GM12878 (cell line): Measurements from ENCODE around the gene NRXN3.

Experiments used
- EP300 ChIP-seq, 2 experiments: fragments of 150-350 bp in 1 of 2; IDR thresholded peaks; 2 replicates each; pipeline ENCODE4 v1.6.1; 2011 to 2012; ENCODE audit warnings: low read depth in 2 of 2, low read length in 2 of 2, borderline replicate concordance in 1 of 2, improper control_type of control experiment in 1 of 2, inconsistent platforms in 1 of 2; ENCODE audit not compliant: control insufficient read depth in 1 of 2
- EZH2 ChIP-seq: IDR thresholded peaks from 2 replicates; pipeline ENCODE4 v1.6.1; 2012; ENCODE audit warnings: low read depth, mild to moderate bottlenecking, control low read depth, inconsistent platforms, low read length, borderline replicate concordance; ENCODE audit not compliant: control insufficient read depth
- FOXM1 ChIP-seq: IDR thresholded peaks from 2 replicates; pipeline ENCODE4 v1.6.1; 2012; ENCODE audit warnings: low read depth, mild to moderate bottlenecking, inconsistent platforms, low read length, moderate library complexity
- HDGF ChIP-seq: fragments of 450-650 bp; IDR thresholded peaks from 2 replicates; pipeline ENCODE4 v1.6.1; 2016; ENCODE audit warnings: antibody characterized with exemption
- NFIC ChIP-seq: IDR thresholded peaks from 2 replicates; pipeline ENCODE4 v1.6.1; 2012; ENCODE audit warnings: low read depth, mild to moderate bottlenecking, inconsistent platforms, low read length, moderate library complexity
- POLR2AphosphoS5 ChIP-seq: IDR thresholded peaks from 2 replicates; pipeline ENCODE4 v1.6.1; 2011; ENCODE audit warnings: mild to moderate bottlenecking, low read length, inconsistent platforms
- RAD21 ChIP-seq: IDR thresholded peaks from 2 replicates; pipeline ENCODE4 v1.6.1; 2011; ENCODE audit warnings: mild to moderate bottlenecking, low read depth, low read length, moderate library complexity; ENCODE audit not compliant: insufficient read depth
- TBL1XR1 ChIP-seq: IDR thresholded peaks from 2 replicates; pipeline ENCODE4 v1.6.1; 2012; ENCODE audit warnings: low read depth, low read length, improper control_type of control experiment
- TCF12 ChIP-seq: IDR thresholded peaks from 2 replicates; pipeline ENCODE4 v1.6.1; 2011; ENCODE audit warnings: low read depth, mild to moderate bottlenecking, low read length
- YY1 ChIP-seq: IDR thresholded peaks from 2 replicates; pipeline ENCODE4 v1.6.1; 2011; ENCODE audit warnings: low read depth, mild to moderate bottlenecking, low read length
- ZZZ3 ChIP-seq: IDR thresholded peaks from 2 replicates; pipeline ENCODE4 v1.6.1; 2011; ENCODE audit warnings: low read depth; ENCODE audit not compliant: control insufficient read depth, insufficient read length
- TF ChIP-seq, protein P1 (sequence below): fragments of 150-350 bp; IDR thresholded peaks from 2 replicates; pipeline ENCODE4 v1.6.1; 2016; ENCODE audit warnings: low read depth, low read length
- TF ChIP-seq, protein P2 (sequence below), 3 experiments: IDR thresholded peaks in 2 of 3; conservative IDR thresholded peaks in 1 of 3; 2 replicates each; pipeline ENCODE4 v1.5.1; 2011; ENCODE audit warnings: low read depth in 3 of 3, low read length in 3 of 3, mild to moderate bottlenecking in 3 of 3, control low read depth in 2 of 3, moderate library complexity in 2 of 3, inconsistent platforms in 1 of 3, mixed read lengths in 1 of 3; ENCODE audit not compliant: control insufficient read depth in 2 of 3, insufficient read depth in 1 of 3; ENCODE audit errors: extremely low read depth in 1 of 3
- TF ChIP-seq, protein P3 (sequence below): IDR thresholded peaks from 2 replicates; pipeline ENCODE4 v1.6.1; 2012; ENCODE audit warnings: low read depth, low read length, improper control_type of control experiment

DNA sequence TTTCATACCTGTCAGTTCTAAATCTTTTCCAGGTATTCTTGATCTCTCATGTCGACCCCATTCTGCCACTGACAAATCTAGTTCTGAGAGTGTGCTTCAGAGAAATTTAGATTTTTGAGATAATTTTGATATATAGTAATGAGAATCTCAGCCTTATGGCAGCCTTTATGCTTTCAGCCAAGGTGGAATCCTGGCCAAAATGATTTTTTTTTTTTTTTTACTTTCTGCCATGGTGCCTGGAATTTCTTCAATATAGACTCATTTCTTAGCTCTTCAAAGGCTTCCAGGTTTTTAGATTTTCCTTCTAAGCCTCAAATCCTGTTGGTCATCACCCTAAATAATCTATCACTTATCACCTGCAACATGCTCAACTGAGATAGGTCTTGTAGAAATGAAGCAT is 926.6 kb downstream of the NRXN3 start:
- TF ChIP-seq, protein P1, sequence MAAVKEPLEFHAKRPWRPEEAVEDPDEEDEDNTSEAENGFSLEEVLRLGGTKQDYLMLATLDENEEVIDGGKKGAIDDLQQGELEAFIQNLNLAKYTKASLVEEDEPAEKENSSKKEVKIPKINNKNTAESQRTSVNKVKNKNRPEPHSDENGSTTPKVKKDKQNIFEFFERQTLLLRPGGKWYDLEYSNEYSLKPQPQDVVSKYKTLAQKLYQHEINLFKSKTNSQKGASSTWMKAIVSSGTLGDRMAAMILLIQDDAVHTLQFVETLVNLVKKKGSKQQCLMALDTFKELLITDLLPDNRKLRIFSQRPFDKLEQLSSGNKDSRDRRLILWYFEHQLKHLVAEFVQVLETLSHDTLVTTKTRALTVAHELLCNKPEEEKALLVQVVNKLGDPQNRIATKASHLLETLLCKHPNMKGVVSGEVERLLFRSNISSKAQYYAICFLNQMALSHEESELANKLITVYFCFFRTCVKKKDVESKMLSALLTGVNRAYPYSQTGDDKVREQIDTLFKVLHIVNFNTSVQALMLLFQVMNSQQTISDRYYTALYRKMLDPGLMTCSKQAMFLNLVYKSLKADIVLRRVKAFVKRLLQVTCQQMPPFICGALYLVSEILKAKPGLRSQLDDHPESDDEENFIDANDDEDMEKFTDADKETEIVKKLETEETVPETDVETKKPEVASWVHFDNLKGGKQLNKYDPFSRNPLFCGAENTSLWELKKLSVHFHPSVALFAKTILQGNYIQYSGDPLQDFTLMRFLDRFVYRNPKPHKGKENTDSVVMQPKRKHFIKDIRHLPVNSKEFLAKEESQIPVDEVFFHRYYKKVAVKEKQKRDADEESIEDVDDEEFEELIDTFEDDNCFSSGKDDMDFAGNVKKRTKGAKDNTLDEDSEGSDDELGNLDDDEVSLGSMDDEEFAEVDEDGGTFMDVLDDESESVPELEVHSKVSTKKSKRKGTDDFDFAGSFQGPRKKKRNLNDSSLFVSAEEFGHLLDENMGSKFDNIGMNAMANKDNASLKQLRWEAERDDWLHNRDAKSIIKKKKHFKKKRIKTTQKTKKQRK, result no peak
- no peak for TF ChIP-seq ZZZ3
- TF ChIP-seq RAD21, result no peak
- no peak for TF ChIP-seq YY1
- no peak for TF ChIP-seq EZH2
- no peak for TF ChIP-seq HDGF
- TF ChIP-seq, protein P2, sequence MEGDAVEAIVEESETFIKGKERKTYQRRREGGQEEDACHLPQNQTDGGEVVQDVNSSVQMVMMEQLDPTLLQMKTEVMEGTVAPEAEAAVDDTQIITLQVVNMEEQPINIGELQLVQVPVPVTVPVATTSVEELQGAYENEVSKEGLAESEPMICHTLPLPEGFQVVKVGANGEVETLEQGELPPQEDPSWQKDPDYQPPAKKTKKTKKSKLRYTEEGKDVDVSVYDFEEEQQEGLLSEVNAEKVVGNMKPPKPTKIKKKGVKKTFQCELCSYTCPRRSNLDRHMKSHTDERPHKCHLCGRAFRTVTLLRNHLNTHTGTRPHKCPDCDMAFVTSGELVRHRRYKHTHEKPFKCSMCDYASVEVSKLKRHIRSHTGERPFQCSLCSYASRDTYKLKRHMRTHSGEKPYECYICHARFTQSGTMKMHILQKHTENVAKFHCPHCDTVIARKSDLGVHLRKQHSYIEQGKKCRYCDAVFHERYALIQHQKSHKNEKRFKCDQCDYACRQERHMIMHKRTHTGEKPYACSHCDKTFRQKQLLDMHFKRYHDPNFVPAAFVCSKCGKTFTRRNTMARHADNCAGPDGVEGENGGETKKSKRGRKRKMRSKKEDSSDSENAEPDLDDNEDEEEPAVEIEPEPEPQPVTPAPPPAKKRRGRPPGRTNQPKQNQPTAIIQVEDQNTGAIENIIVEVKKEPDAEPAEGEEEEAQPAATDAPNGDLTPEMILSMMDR (IDR thresholded peaks at IDR 0.05 in 2 of 3, conservative IDR thresholded peaks at IDR 0.05 in 1 of 3; ENCODE audit: control insufficient read depth in 2 of 3, extremely low read depth in 1 of 3, insufficient read depth in 1 of 3, low read depth in 3 of 3, low read length in 3 of 3), result no peak
- no peak for TF ChIP-seq POLR2AphosphoS5
- no peak for TF ChIP-seq TBL1XR1
- TF ChIP-seq, protein P3, sequence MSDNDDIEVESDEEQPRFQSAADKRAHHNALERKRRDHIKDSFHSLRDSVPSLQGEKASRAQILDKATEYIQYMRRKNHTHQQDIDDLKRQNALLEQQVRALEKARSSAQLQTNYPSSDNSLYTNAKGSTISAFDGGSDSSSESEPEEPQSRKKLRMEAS, result no peak
- no peak for TF ChIP-seq EP300 (IDR thresholded peaks at IDR 0.05; ENCODE audit: borderline replicate concordance in 1 of 2, control insufficient read depth in 1 of 2, low read depth in 2 of 2, low read length in 2 of 2)
- TF ChIP-seq TCF12, result no peak
- TF ChIP-seq FOXM1, result no peak
- TF ChIP-seq NFIC, result no peak
